ENCODE results near the gene MAP3K20. TPM values are rescaled to one million over a fixed set of nuclear protein-coding genes. Genes with fewer than 3 reads are reported as not detected.

Gene MAP3K20
- total and polyA plus RNA-seq, 2 of the 4 experiments (the other 2 are of a cell fraction): 27.5 to 84.4 TPM

- peak overlapping the region; percentile 40 for H2AK5ac ChIP-seq (ENCODE audit: low read depth, low read length)
- H3K36me3 ChIP-seq (ENCODE audit: control insufficient read depth, insufficient read depth, low read length): no peaks in the 10 kb centered on the region
- H2BK5ac ChIP-seq (ENCODE audit: low read depth, low read length, poor library complexity, severe bottlenecking): no peak overlapping the region
- dilution Hi-C loops (cut with HindIII; ENCODE audit: low sequenced_read_pairs, unreplicated experiment) (no loop called here), intact Hi-C loops (cut with micrococcal nuclease) (no loop called here), in situ Hi-C loops (cut with MboI; ENCODE audit: low sequenced_read_pairs) (loop anchor here (25.0 kb wide), 1 partner anchor 319 kb away; the partner anchor contains the start of gene CDCA7)
- no peak overlapping the region for H2AFZ ChIP-seq (replicated peaks; ENCODE audit: low read length, poor library complexity)
- H3K23ac ChIP-seq (ENCODE audit: low read depth, low read length): no peak overlapping the region
- H3K79me1 ChIP-seq (ENCODE audit: low read depth in 1 of 2, low read length in 2 of 2): no peaks in the 10 kb centered on the region
- peak overlapping the region; percentile 50 for H3K4ac ChIP-seq (ENCODE audit: low read depth, low read length)
- H4K91ac ChIP-seq (ENCODE audit: insufficient read depth, low read depth, low read length): peak overlapping the region; percentile 39; the same call in 1 of the 2 replicates
- H2BK120ac ChIP-seq (ENCODE audit: low read depth, low read length): peak overlapping the region; percentile 38; the same call in 1 of the 2 replicates
- BruUV-seq (replicated peaks): no TSS peak
- H2AK9ac ChIP-seq (replicated peaks; ENCODE audit: low read depth, low read length, poor library complexity): no peak overlapping the region
- no peak for DNase-seq
- POLR2A ChIA-PET (ENCODE audit: unreplicated experiment): no interaction called here
- no peak overlapping the region for H3K27ac ChIP-seq (ENCODE audit: insufficient read depth, low read length)
- peaks cover 8% of the 10 kb centered on the region for H3K9me1 ChIP-seq (ENCODE audit: insufficient read depth, low read length)
- no peak for ATAC-seq (ENCODE audit: low read depth)
- H3K4me3 ChIP-seq (ENCODE audit: insufficient read depth, low read depth, low read length): no peak overlapping the region
- H3K4me1 ChIP-seq (ENCODE audit: control insufficient read depth, insufficient read depth, low read length): peaks cover 20% of the 10 kb centered on the region
- no peak overlapping the region for H3K9ac ChIP-seq (ENCODE audit: low read depth, low read length)
- no peaks in the 10 kb centered on the region for H3K27me3 ChIP-seq (ENCODE audit: control insufficient read depth, insufficient read depth, low read length)
- H3K56ac ChIP-seq (ENCODE audit: extremely low read depth, insufficient read depth, low read length): no peak overlapping the region
- H3K4me2 ChIP-seq (ENCODE audit: low read depth, low read length): no peak overlapping the region; the same call in 1 of the 2 replicates
- H3K18ac ChIP-seq (ENCODE audit: low read depth, low read length): peak overlapping the region; percentile 67
- TF ChIP-seq, protein P1, sequence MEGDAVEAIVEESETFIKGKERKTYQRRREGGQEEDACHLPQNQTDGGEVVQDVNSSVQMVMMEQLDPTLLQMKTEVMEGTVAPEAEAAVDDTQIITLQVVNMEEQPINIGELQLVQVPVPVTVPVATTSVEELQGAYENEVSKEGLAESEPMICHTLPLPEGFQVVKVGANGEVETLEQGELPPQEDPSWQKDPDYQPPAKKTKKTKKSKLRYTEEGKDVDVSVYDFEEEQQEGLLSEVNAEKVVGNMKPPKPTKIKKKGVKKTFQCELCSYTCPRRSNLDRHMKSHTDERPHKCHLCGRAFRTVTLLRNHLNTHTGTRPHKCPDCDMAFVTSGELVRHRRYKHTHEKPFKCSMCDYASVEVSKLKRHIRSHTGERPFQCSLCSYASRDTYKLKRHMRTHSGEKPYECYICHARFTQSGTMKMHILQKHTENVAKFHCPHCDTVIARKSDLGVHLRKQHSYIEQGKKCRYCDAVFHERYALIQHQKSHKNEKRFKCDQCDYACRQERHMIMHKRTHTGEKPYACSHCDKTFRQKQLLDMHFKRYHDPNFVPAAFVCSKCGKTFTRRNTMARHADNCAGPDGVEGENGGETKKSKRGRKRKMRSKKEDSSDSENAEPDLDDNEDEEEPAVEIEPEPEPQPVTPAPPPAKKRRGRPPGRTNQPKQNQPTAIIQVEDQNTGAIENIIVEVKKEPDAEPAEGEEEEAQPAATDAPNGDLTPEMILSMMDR (conservative IDR thresholded peaks at IDR 0.05; ENCODE audit: low read depth, low read length): no peak
- TF ChIP-seq RFX5 (IDR thresholded peaks at IDR 0.05; ENCODE audit: low read depth, low read length): no peak
- TF ChIP-seq, protein P2, sequence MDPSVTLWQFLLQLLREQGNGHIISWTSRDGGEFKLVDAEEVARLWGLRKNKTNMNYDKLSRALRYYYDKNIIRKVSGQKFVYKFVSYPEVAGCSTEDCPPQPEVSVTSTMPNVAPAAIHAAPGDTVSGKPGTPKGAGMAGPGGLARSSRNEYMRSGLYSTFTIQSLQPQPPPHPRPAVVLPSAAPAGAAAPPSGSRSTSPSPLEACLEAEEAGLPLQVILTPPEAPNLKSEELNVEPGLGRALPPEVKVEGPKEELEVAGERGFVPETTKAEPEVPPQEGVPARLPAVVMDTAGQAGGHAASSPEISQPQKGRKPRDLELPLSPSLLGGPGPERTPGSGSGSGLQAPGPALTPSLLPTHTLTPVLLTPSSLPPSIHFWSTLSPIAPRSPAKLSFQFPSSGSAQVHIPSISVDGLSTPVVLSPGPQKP (IDR thresholded peaks at IDR 0.05; ENCODE audit: borderline replicate concordance, low read depth, low read length): no peak
- peak overlapping the region; percentile 71; the same call in 1 of the 2 replicates for H4K5ac ChIP-seq (ENCODE audit: low read depth, low read length)
- 100% methylated on average over 3 of the region's 8 CpGs; no CpG with 5 or more reads in 1 of the 2 experiments for WGBS, 2 experiments (ENCODE audit: extremely low coverage in 2 of 2, insufficient read length in 1 of 2)
- H2BK15ac ChIP-seq (ENCODE audit: low read depth, low read length): 0 out of 3 replicates have a peak overlapping the region, but pooled peaks have one; percentile 6
- H4K20me1 ChIP-seq (ENCODE audit: insufficient read depth, low read length): no peaks in the 10 kb centered on the region
- CTCF ChIA-PET: no interaction called here
- H3K9me3 ChIP-seq (ENCODE audit: control insufficient read depth, insufficient read depth, low read length): no peaks in the 10 kb centered on the region
- no peak overlapping the region for H3K14ac ChIP-seq (replicated peaks; ENCODE audit: low read depth, low read length)
- no peak overlapping the region for H4K8ac ChIP-seq (ENCODE audit: low read depth in 2 of 2, low read length in 2 of 2)
- H2BK20ac ChIP-seq (ENCODE audit: low read depth, low read length): 0 out of 2 replicates have a peak overlapping the region, but pooled peaks have one; percentile 22
These were observed 32.2 kb upstream of the MAP3K20 start for GRCh38 chr2:173043476-173043875.
